Glutamatergic neuron (in vitro differentiated cells): ENCODE data around the gene CRHBP. TPM values are rescaled to one million over a fixed set of nuclear protein-coding genes. Genes with fewer than 3 reads are reported as not detected.

Experiments
- DNase-seq: peaks from one replicate; pipeline ENCODE4 v3.0.0; 2022
- H3K27ac Mint-ChIP-seq: one replicate; pipeline ENCODE4 v1.8.0; 2020; ENCODE audit warnings: mild to moderate bottlenecking, mixed read lengths, inconsistent platforms; ENCODE audit not compliant: unreplicated experiment
- H3K27me3 Mint-ChIP-seq: one replicate; pipeline ENCODE4 v1.8.0; 2020; ENCODE audit warnings: mild to moderate bottlenecking, moderate library complexity, mixed read lengths, inconsistent platforms; ENCODE audit not compliant: unreplicated experiment
- H3K36me3 Mint-ChIP-seq: one replicate; pipeline ENCODE4 v1.8.0; 2020; ENCODE audit warnings: mild to moderate bottlenecking, mixed read lengths, inconsistent platforms; ENCODE audit not compliant: unreplicated experiment
- H3K4me1 Mint-ChIP-seq: one replicate; pipeline ENCODE4 v1.8.0; 2020; ENCODE audit warnings: mild to moderate bottlenecking, low read depth, mixed read lengths, inconsistent platforms; ENCODE audit not compliant: unreplicated experiment
- H3K4me3 Mint-ChIP-seq: one replicate; pipeline ENCODE4 v1.8.0; 2020; ENCODE audit warnings: mild to moderate bottlenecking, mixed read lengths, inconsistent platforms; ENCODE audit not compliant: unreplicated experiment
- H3K9me3 Mint-ChIP-seq: one replicate; pipeline ENCODE4 v1.8.0; 2020; ENCODE audit warnings: mild to moderate bottlenecking, moderate library complexity, mixed read lengths, inconsistent platforms; ENCODE audit not compliant: unreplicated experiment
- CTCF ChIP-seq: fragments of 200-600 bp; sonication (generic); IDR thresholded peaks from one replicate; pipeline ENCODE4 v1.5.0; 2021; ENCODE audit not compliant: partially characterized antibody, unreplicated experiment
- total RNA-seq: library from RNA; stranded (reverse); fragmentation: NEBNext Ultra II Directional; extraction: Animal tissue kit (Norgen Biotek cat#: 25700); gene quantifications from one replicate; pipeline ENCODE4 v1.2.1, GENCODE V29; 2021; ENCODE audit not compliant: unreplicated experiment

The CRHBP gene
- total RNA-seq, 1 donor from 2014 or later: not detected

GRCh38 chr5:76946090-76946489 is 6.8 kb upstream of the CRHBP start:
- no peak for DNase-seq
- Mint-ChIP-seq H3K4me3 (no peak overlapping the region), H3K4me1 (peaks cover 16% of the 10 kb centered on the region), H3K9me3 (peaks cover 3% of the 10 kb centered on the region), H3K27me3 (no peaks in the 10 kb centered on the region), H3K36me3 (peaks cover 3% of the 10 kb centered on the region), H3K27ac (no peak overlapping the region)
- TF ChIP-seq CTCF: no peak

GRCh38 chr5:76947082-76947503 is 5.8 kb upstream of the CRHBP start:
- no peaks in the 10 kb centered on the region for H3K27me3 Mint-ChIP-seq
- H3K36me3 Mint-ChIP-seq: no peaks in the 10 kb centered on the region
- DNase-seq: no peak
- peaks cover 16% of the 10 kb centered on the region for H3K4me1 Mint-ChIP-seq
- no peak overlapping the region for H3K4me3 Mint-ChIP-seq
- H3K9me3 Mint-ChIP-seq: no peaks in the 10 kb centered on the region
- TF ChIP-seq CTCF: no peak
- H3K27ac Mint-ChIP-seq: no peak overlapping the region

- Mint-ChIP-seq H3K36me3 (no peaks in the 10 kb centered on the region), H3K9me3 (peaks cover 1% of the 10 kb centered on the region), H3K27ac (no peak overlapping the region), H3K27me3 (peaks cover 7% of the 10 kb centered on the region), H3K4me1 (no peaks in the 10 kb centered on the region), H3K4me3 (peak overlapping the region; percentile 84)
- peak; percentile 63 for DNase-seq
- no peak for TF ChIP-seq CTCF
Measured at GRCh38 chr5:76953551-76954382, 922 bp downstream of the CRHBP start.

- no peak for DNase-seq
- TF ChIP-seq CTCF: no peak
- H3K36me3 Mint-ChIP-seq: no peaks in the 10 kb centered on the region
- H3K27me3 Mint-ChIP-seq: peaks cover 7% of the 10 kb centered on the region
- H3K9me3 Mint-ChIP-seq: peaks cover 1% of the 10 kb centered on the region
- H3K27ac Mint-ChIP-seq: no peak overlapping the region
- peak overlapping the region; percentile 79 for H3K4me3 Mint-ChIP-seq
- H3K4me1 Mint-ChIP-seq: no peaks in the 10 kb centered on the region
Measured at GRCh38 chr5:76954383-76954763, 1.5 kb downstream of the CRHBP start.

GRCh38 chr5:76956033-76956432 is 3.2 kb downstream of the CRHBP start:
- Mint-ChIP-seq H3K9me3 (peaks cover 1% of the 10 kb centered on the region), H3K27me3 (peaks cover 7% of the 10 kb centered on the region), H3K27ac (no peak overlapping the region), H3K4me1 (no peaks in the 10 kb centered on the region), H3K4me3 (no peak overlapping the region), H3K36me3 (no peaks in the 10 kb centered on the region)
- no peak for TF ChIP-seq CTCF
- no peak for DNase-seq
